Liver (tissue), 3 donors: ENCODE results near the gene CCM2L.

ENCODE experiments used
- EGR1 ChIP-seq, 2 donors: IDR thresholded peaks; 2 replicates each; pipeline ENCODE4 v1.6.1; 2016 to 2018; ENCODE audit warnings: antibody characterized with exemption in 2 of 2, low read depth in 2 of 2
- GABPA ChIP-seq, 2 donors: IDR thresholded peaks in 1 of 2; conservative IDR thresholded peaks in 1 of 2; 2 replicates each; pipeline ENCODE4 v1.6.1; 2016; ENCODE audit warnings: antibody characterized with exemption in 2 of 2, mild to moderate bottlenecking in 1 of 2, moderate library complexity in 1 of 2
- JUND ChIP-seq, 2 donors: IDR thresholded peaks; 2 replicates each; pipeline ENCODE4 v1.6.1; 2016; ENCODE audit warnings: antibody characterized with exemption in 2 of 2
- MAX ChIP-seq: IDR thresholded peaks from 2 replicates; pipeline ENCODE4 v1.6.1; 2016; ENCODE audit warnings: antibody characterized with exemption
- RAD21 ChIP-seq, 2 donors: IDR thresholded peaks; 2 replicates each; pipeline ENCODE4 v1.6.1; 2016; ENCODE audit warnings: antibody characterized with exemption in 2 of 2, mild to moderate bottlenecking in 2 of 2
- RXRA ChIP-seq, 2 donors: IDR thresholded peaks; 2 replicates each; pipeline ENCODE4 v1.6.1; 2017 to 2018; ENCODE audit warnings: antibody characterized with exemption in 2 of 2, mild to moderate bottlenecking in 1 of 2
- SP1 ChIP-seq: IDR thresholded peaks from 2 replicates; pipeline ENCODE4 v1.6.1; 2018; ENCODE audit warnings: antibody characterized with exemption, mild to moderate bottlenecking
- TAF1 ChIP-seq: conservative IDR thresholded peaks from 2 replicates; pipeline ENCODE4 v1.6.1; 2016; ENCODE audit warnings: antibody characterized with exemption, mild to moderate bottlenecking
- YY1 ChIP-seq: IDR thresholded peaks from 2 replicates; pipeline ENCODE4 v1.6.1; 2016; ENCODE audit warnings: antibody characterized with exemption, mild to moderate bottlenecking
- TF ChIP-seq, protein P1 (sequence below): IDR thresholded peaks from 2 replicates; pipeline ENCODE4 v1.6.1; 2016; ENCODE audit warnings: antibody characterized with exemption
- TF ChIP-seq, protein P2 (sequence below): fragments of 150-350 bp; IDR thresholded peaks from 2 replicates; pipeline ENCODE4 v1.5.1; 2017; ENCODE audit warnings: improper control_type of control experiment, low read depth, low read length; ENCODE audit not compliant: missing input control
- TF ChIP-seq, protein P3 (sequence below): IDR thresholded peaks from 2 replicates; pipeline ENCODE4 v1.6.1; 2016; ENCODE audit warnings: antibody characterized with exemption, mild to moderate bottlenecking
- donor health status: healthy.
- donor health status: healthy.

- TF ChIP-seq TAF1 (no peak), YY1 (no peak), RAD21 (IDR thresholded peaks at IDR 0.05) (no peak), GABPA (IDR thresholded peaks at IDR 0.05 in 1 of 2, conservative IDR thresholded peaks at IDR 0.05 in 1 of 2) (no peak), EGR1 (IDR thresholded peaks at IDR 0.05; ENCODE audit: low read depth in 2 of 2) (no peak), JUND (IDR thresholded peaks at IDR 0.05) (no peak), MAX (no peak), RXRA (IDR thresholded peaks at IDR 0.05) (no peak), SP1 (no peak)
- TF ChIP-seq, protein P1, sequence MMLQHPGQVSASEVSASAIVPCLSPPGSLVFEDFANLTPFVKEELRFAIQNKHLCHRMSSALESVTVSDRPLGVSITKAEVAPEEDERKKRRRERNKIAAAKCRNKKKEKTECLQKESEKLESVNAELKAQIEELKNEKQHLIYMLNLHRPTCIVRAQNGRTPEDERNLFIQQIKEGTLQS, result no peak
- TF ChIP-seq, protein P2, sequence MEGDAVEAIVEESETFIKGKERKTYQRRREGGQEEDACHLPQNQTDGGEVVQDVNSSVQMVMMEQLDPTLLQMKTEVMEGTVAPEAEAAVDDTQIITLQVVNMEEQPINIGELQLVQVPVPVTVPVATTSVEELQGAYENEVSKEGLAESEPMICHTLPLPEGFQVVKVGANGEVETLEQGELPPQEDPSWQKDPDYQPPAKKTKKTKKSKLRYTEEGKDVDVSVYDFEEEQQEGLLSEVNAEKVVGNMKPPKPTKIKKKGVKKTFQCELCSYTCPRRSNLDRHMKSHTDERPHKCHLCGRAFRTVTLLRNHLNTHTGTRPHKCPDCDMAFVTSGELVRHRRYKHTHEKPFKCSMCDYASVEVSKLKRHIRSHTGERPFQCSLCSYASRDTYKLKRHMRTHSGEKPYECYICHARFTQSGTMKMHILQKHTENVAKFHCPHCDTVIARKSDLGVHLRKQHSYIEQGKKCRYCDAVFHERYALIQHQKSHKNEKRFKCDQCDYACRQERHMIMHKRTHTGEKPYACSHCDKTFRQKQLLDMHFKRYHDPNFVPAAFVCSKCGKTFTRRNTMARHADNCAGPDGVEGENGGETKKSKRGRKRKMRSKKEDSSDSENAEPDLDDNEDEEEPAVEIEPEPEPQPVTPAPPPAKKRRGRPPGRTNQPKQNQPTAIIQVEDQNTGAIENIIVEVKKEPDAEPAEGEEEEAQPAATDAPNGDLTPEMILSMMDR, result no peak
- TF ChIP-seq, protein P3, sequence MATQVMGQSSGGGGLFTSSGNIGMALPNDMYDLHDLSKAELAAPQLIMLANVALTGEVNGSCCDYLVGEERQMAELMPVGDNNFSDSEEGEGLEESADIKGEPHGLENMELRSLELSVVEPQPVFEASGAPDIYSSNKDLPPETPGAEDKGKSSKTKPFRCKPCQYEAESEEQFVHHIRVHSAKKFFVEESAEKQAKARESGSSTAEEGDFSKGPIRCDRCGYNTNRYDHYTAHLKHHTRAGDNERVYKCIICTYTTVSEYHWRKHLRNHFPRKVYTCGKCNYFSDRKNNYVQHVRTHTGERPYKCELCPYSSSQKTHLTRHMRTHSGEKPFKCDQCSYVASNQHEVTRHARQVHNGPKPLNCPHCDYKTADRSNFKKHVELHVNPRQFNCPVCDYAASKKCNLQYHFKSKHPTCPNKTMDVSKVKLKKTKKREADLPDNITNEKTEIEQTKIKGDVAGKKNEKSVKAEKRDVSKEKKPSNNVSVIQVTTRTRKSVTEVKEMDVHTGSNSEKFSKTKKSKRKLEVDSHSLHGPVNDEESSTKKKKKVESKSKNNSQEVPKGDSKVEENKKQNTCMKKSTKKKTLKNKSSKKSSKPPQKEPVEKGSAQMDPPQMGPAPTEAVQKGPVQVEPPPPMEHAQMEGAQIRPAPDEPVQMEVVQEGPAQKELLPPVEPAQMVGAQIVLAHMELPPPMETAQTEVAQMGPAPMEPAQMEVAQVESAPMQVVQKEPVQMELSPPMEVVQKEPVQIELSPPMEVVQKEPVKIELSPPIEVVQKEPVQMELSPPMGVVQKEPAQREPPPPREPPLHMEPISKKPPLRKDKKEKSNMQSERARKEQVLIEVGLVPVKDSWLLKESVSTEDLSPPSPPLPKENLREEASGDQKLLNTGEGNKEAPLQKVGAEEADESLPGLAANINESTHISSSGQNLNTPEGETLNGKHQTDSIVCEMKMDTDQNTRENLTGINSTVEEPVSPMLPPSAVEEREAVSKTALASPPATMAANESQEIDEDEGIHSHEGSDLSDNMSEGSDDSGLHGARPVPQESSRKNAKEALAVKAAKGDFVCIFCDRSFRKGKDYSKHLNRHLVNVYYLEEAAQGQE, result no peak
Measured at GRCh38 chr20:32078322-32078721, 68.1 kb downstream of the CCM2L start.
